Upper lobe of left lung (tissue), 4 donors: Measurements from ENCODE around the gene OGDH.

ENCODE experiments used
- EP300 ChIP-seq, 4 donors: sonication (generic); formaldehyde crosslinking; IDR thresholded peaks; one replicate each; pipeline ENCODE4 v1.5.1; 2017; ENCODE audit warnings: antibody characterized with exemption in 4 of 4, control low read depth in 2 of 4
- POLR2A ChIP-seq, 4 donors: fragments of 450-650 bp; IDR thresholded peaks; one replicate each; pipeline ENCODE4 v1.5.1; 2016 to 2017; ENCODE audit warnings: antibody characterized with exemption in 4 of 4, mild to moderate bottlenecking in 2 of 4
- POLR2AphosphoS5 ChIP-seq, 2 donors: sonication (generic); formaldehyde crosslinking; IDR thresholded peaks; one replicate each; pipeline ENCODE4 v1.5.1; 2017; ENCODE audit warnings: antibody characterized with exemption in 2 of 2
- TF ChIP-seq, protein P1 (sequence below), 6 experiments: fragments of 450-650 bp in 4 of 6; fragments of 200-600 bp in 2 of 6; sonication (generic) in 2 of 6; IDR thresholded peaks; one replicate each; pipeline ENCODE4 v1.5.1; 2016 to 2019; ENCODE audit warnings: antibody characterized with exemption in 6 of 6

GRCh38 chr7:44583146-44583865, 23.1 kb upstream of the OGDH start:
- TF ChIP-seq, protein P1, sequence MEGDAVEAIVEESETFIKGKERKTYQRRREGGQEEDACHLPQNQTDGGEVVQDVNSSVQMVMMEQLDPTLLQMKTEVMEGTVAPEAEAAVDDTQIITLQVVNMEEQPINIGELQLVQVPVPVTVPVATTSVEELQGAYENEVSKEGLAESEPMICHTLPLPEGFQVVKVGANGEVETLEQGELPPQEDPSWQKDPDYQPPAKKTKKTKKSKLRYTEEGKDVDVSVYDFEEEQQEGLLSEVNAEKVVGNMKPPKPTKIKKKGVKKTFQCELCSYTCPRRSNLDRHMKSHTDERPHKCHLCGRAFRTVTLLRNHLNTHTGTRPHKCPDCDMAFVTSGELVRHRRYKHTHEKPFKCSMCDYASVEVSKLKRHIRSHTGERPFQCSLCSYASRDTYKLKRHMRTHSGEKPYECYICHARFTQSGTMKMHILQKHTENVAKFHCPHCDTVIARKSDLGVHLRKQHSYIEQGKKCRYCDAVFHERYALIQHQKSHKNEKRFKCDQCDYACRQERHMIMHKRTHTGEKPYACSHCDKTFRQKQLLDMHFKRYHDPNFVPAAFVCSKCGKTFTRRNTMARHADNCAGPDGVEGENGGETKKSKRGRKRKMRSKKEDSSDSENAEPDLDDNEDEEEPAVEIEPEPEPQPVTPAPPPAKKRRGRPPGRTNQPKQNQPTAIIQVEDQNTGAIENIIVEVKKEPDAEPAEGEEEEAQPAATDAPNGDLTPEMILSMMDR (IDR thresholded peaks at IDR 0.05), result no peak
- TF ChIP-seq POLR2A (IDR thresholded peaks at IDR 0.05) (no peak), POLR2AphosphoS5 (IDR thresholded peaks at IDR 0.05) (no peak), EP300 (IDR thresholded peaks at IDR 0.05) (no peak)
